Measurements from ENCODE around the gene CYB5B.

Gene CYB5B

GRCh38 chr16:69485816-69486215, 61.4 kb downstream of the CYB5B start:
- DNase-seq (ENCODE audit: low read depth): no peak

GRCh38 chr16:69486272-69486671, 61.9 kb downstream of the CYB5B start:
- DNase-seq (ENCODE audit: low read depth): no peak

- DNase-seq (ENCODE audit: low read depth): no peak
Observed at GRCh38 chr16:69486724-69487123, 62.3 kb downstream of the CYB5B start.

- no peak for DNase-seq (ENCODE audit: low read depth)
Observed at GRCh38 chr16:69490707-69491324, 66.4 kb downstream of the CYB5B start.

- DNase-seq (ENCODE audit: low read depth): no peak
Observed at GRCh38 chr16:69494991-69495392, 70.6 kb downstream of the CYB5B start.

GRCh38 chr16:69495821-69496220, 71.4 kb downstream of the CYB5B start:
- no peak for DNase-seq (ENCODE audit: low read depth)

GRCh38 chr16:69496376-69496775, 72.0 kb downstream of the CYB5B start:
- no peak for DNase-seq (ENCODE audit: low read depth)

- no peak for DNase-seq (ENCODE audit: low read depth)
Observed at GRCh38 chr16:69496896-69497295, 72.5 kb downstream of the CYB5B start.

- DNase-seq (ENCODE audit: low read depth): no peak
Observed at GRCh38 chr16:69497876-69498596, 73.6 kb downstream of the CYB5B start.

- DNase-seq (ENCODE audit: low read depth): no peak
Observed at GRCh38 chr16:69498926-69499325, 74.5 kb downstream of the CYB5B start.

- DNase-seq (ENCODE audit: low read depth): no peak
Observed at GRCh38 chr16:69499541-69500230, 75.3 kb downstream of the CYB5B start.

- DNase-seq (ENCODE audit: low read depth): no peak
Observed at GRCh38 chr16:69500496-69500895, 76.1 kb downstream of the CYB5B start.

GRCh38 chr16:69501956-69502745, 77.7 kb downstream of the CYB5B start:
- DNase-seq (ENCODE audit: low read depth): no peak

- DNase-seq (ENCODE audit: low read depth): no peak
Observed at GRCh38 chr16:69503244-69503643, 78.8 kb downstream of the CYB5B start.

GRCh38 chr16:69508033-69508755, 83.8 kb downstream of the CYB5B start:
- no peak for DNase-seq (ENCODE audit: low read depth)

GRCh38 chr16:69509125-69509524, 84.7 kb downstream of the CYB5B start:
- no peak for DNase-seq (ENCODE audit: low read depth)

- no peak for DNase-seq (ENCODE audit: low read depth)
Observed at GRCh38 chr16:69511651-69512050, 87.2 kb downstream of the CYB5B start.

GRCh38 chr16:69513180-69513966, 89.0 kb downstream of the CYB5B start:
- DNase-seq (ENCODE audit: low read depth): no peak

- no peak for DNase-seq (ENCODE audit: low read depth)
Observed at GRCh38 chr16:69514356-69514755, 89.9 kb downstream of the CYB5B start.
